HT1080 (cell line): ENCODE results near the gene LAMP1. TPM values are rescaled to one million over a fixed set of nuclear protein-coding genes. Genes with fewer than 3 reads are reported as not detected.
"Not testable (repeated sequence)": the region's sequence is repeated elsewhere in the genome, so short reads cannot be mapped to it uniquely, and the experiment has no call there.

Experiments
- DNase-seq: peaks from one replicate; pipeline ENCODE4 v3.0.0-alpha.2; 2015; ENCODE audit warnings: low read depth
- total RNA-seq: library from RNA; depleted of rRNA; stranded (reverse); fragments of >200 nt; shearing (Covaris generic); gene quantifications from 2 replicates; pipeline ENCODE4 v1.2.3, GENCODE V29; 2014

LAMP1 gene
- total RNA-seq, 1 experiment from 2014 or later, result 175 TPM

GRCh38 chr13:113354831-113355610, 58.0 kb downstream of the LAMP1 start:
- no peak for DNase-seq

- no peak for DNase-seq
Measured at GRCh38 chr13:113355621-113356020, 58.6 kb downstream of the LAMP1 start.

- no peak for DNase-seq
Measured at GRCh38 chr13:113356596-113356995, 59.6 kb downstream of the LAMP1 start.

- peak; percentile 23 for DNase-seq
Measured at GRCh38 chr13:113357529-113357928, 60.5 kb downstream of the LAMP1 start.

- DNase-seq, result no peak
Measured at GRCh38 chr13:113358653-113359190, 61.7 kb downstream of the LAMP1 start.

- no peak for DNase-seq
Measured at GRCh38 chr13:113359571-113359970, 62.5 kb downstream of the LAMP1 start.

GRCh38 chr13:113360446-113360845, 63.4 kb downstream of the LAMP1 start:
- DNase-seq, result no peak

GRCh38 chr13:113361406-113361805, 64.4 kb downstream of the LAMP1 start:
- no peak for DNase-seq

GRCh38 chr13:113364311-113364889, 67.4 kb downstream of the LAMP1 start:
- DNase-seq, result no peak

- DNase-seq, result no peak
Measured at GRCh38 chr13:113364901-113365582, 68.0 kb downstream of the LAMP1 start.

GRCh38 chr13:113365583-113365970, 68.5 kb downstream of the LAMP1 start:
- no peak for DNase-seq

GRCh38 chr13:113365971-113366588, 69.0 kb downstream of the LAMP1 start:
- DNase-seq, result no peak

GRCh38 chr13:113367020-113367560, 70.1 kb downstream of the LAMP1 start:
- DNase-seq, result no peak

- DNase-seq, result no peak
Measured at GRCh38 chr13:113367771-113368170, 70.7 kb downstream of the LAMP1 start.

- not testable (repeated sequence) for DNase-seq
Measured at GRCh38 chr13:113368353-113368752, 71.3 kb downstream of the LAMP1 start.

GRCh38 chr13:113369189-113369588, 72.2 kb downstream of the LAMP1 start:
- no peak for DNase-seq

GRCh38 chr13:113369881-113370280, 72.8 kb downstream of the LAMP1 start:
- no peak for DNase-seq

- DNase-seq, result no peak
Measured at GRCh38 chr13:113371061-113371460, 74.0 kb downstream of the LAMP1 start.

GRCh38 chr13:113371701-113372100, 74.7 kb downstream of the LAMP1 start:
- not testable (repeated sequence) for DNase-seq
